D341Med (cell line): ENCODE measurements around the gene ADK.
"Not testable (repeated sequence)": the region's sequence is repeated elsewhere in the genome, so short reads cannot be mapped to it uniquely, and the experiment has no call there.

Experiments
- DNase-seq: peaks from one replicate; pipeline ENCODE4 v3.0.0; 2012; ENCODE audit warnings: low spot score

ADK gene

GRCh38 chr10:74425456-74426001, 274.5 kb downstream of the ADK start:
- DNase-seq, result no peak

- DNase-seq, result no peak
Observed at GRCh38 chr10:74431816-74432215, 280.8 kb downstream of the ADK start.

GRCh38 chr10:74432841-74433594, 282.0 kb downstream of the ADK start:
- DNase-seq, result no peak

- DNase-seq, result no peak
Observed at GRCh38 chr10:74433595-74433956, 282.6 kb downstream of the ADK start.

DNA sequence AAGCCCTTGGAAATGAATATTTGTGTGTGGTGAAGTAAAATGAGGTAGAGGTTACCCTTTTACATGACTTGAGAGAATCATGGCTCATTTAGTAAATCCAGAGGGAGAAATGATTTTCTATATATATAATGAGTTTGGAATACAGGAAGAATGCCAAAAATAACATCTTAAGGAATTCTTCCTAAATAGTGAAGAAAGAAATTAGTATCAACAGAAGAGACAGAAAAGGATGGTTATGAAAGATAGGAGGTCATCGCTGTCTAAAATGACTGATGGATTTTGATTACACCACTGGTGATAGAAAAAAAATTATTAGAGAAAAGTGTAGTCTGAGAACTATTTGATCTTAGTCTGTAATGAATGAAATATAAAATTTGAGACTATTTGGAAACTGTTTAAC, 283.0 kb downstream of the ADK start:
- DNase-seq, result no peak

- no peak for DNase-seq
Observed at GRCh38 chr10:74434547-74434946, 283.5 kb downstream of the ADK start.

DNA sequence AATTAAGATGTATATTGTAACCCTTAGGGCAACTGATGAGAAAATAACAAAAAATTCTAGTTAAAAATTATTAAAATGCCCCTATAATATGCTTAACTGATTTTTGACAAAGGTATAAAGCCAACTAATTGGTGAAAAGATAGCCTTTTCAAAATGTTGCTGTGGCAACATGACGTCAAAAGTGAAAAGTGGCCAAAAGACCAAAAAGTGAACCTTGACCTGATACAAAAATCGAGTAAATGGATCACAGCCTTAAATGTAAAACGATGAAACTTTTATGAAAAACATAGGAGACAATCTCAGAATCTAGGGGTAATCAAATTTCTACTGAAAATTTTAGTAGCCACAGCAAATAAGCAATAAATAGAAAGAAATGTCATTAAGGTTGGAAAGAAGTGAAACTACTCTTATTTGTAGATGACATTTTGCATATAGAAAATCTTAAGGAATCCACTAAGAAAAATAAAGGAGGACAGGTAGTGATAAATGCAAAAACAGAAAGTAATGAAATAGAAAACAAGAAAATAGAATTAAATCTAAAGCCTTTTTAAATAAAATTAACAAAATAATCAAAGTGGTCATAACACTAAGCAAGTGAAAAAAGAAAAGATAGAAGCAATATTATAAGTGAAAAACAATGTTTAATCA, 285.6 kb downstream of the ADK start:
- no peak for DNase-seq

GRCh38 chr10:74437822-74438221, 286.8 kb downstream of the ADK start:
- no peak for DNase-seq

DNA sequence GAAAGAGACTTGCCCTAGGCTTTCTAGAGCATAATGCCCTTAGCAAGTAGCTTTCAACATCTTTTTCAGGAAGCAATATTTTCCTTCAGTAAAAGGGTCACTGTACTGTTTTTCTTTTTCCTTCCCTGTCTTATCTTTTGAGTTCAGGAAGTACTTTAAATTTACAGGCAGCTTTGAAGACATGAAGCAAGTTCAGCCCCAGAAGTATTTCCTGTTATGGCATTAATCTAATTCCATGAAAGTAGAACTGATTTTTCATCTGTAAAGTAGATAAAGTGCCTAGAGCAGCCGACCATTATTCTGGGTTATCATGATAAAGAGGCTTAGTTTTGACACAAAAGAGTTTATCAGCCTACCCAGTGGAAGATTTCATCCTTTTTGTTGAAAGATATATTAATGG, 288.2 kb downstream of the ADK start:
- DNase-seq, result no peak

GRCh38 chr10:74445493-74445892, 294.5 kb downstream of the ADK start:
- no peak for DNase-seq

DNA sequence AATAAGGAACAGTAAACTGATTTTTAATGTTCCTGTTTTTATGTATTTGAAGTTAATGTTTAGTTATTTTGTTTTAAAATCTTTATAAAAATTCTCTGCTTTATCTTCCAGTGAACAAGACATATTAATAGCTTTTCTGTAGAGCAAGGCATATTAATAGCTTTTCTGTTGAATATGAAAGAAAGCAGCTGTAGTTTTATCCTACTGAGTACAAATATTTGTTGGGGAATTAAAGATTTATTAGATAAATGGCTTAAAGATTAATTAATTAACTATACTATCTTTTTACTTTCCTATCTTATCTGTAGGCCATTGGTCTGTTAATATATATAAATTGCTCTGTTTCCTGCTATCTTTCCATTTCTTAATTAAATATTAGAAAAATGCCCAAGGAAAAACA, 299.6 kb downstream of the ADK start:
- no peak for DNase-seq

GRCh38 chr10:74451127-74451829, 300.3 kb downstream of the ADK start:
- no peak for DNase-seq

- no peak for DNase-seq
Observed at GRCh38 chr10:74453169-74453568, 302.1 kb downstream of the ADK start.

DNA sequence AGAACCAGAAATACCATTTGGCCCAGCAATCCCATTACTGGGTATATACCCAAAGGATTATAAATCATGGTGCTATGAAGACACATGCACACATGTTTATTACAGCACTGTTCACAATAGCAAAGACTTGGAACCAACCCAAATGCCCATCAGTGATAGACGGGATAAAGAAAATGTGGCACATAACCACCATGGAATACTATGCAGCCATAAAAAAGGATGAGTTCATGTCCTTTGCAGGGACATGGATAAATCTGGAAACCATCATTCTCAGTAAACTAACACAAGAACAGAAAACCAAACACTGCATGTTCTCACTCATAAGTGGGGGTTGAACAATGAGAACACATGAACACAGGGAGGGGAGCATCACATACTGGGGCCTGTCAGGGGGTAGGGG, 306.5 kb downstream of the ADK start:
- DNase-seq, result not testable (repeated sequence)

GRCh38 chr10:74460812-74461211, 309.8 kb downstream of the ADK start:
- DNase-seq, result no peak

- DNase-seq, result no peak
Observed at GRCh38 chr10:74474022-74474713, 323.1 kb downstream of the ADK start.

DNA sequence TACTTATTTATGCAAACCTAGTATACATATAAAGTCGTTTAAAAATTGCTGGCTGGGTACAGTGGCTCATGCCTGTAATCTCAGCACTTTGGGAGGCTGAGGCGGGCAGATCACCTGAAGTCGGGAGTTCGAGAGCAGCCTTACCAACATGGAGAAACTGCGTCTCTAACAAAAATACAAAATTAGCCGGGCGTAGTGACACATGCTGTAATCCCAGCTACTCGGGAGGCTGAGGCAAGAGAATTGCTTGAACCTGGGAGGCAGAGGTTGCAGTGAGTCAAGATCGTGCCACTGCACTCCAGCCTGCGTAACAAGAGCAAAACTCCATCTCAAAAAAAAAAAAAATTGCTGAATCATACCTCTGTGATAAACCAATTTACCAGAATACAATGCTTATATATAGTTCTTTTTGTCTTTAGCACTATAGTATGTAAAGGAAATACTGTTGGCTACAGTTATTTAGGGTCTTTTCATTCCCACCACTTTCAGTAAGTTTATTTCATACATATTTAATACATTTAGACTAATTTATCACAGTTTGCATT, 325.2 kb downstream of the ADK start:
- DNase-seq, result not testable (repeated sequence)

DNA sequence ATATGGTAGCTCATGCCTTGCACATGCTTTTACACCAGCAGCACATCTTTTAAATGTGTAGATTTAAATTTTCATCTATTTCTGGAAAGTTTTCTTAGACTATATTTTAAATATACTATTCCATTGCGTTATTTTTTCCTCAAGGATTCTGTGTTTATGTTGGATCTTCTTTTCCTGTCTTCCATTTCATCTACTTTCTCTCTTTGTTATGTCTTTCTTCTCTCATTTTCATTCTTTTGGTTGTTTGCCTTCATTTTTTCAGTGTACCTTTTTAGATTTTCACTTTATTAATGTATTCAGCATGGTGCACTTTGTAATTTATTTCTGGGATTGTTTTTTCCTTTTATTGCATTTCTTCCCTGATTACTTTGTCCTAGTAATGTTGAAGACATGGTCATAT, 329.8 kb downstream of the ADK start:
- no peak for DNase-seq

GRCh38 chr10:74483356-74483755, 332.3 kb downstream of the ADK start:
- no peak for DNase-seq

GRCh38 chr10:74485283-74485682, 334.3 kb downstream of the ADK start:
- no peak for DNase-seq

DNA sequence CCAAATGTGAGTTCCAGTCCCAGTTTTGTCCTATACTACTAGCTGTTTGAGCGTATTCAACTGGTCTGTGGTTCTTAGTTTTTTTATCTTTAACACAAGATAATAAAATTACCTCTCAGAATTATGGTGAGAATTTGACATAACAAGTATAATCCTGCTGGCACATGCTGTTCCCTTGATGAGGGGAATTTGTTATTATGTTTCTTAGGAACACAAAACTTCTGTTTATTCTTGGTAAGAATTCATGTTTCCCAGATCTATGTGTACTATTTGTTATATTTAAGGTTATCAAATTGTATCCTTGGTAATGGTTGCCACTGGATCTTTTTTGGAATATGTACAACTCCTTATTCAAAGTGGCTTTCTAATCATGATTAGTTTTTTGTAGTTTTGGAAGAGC, 335.6 kb downstream of the ADK start:
- no peak for DNase-seq

- DNase-seq, result no peak
Observed at GRCh38 chr10:74488907-74489306, 337.9 kb downstream of the ADK start.
